ENCODE measurements around the gene TGFBR1. TPM values are rescaled to one million over a fixed set of nuclear protein-coding genes. Genes with fewer than 3 reads are reported as not detected.

The TGFBR1 gene
- total and polyA plus RNA-seq, 3 donors from 2014 or later, result 20.9 to 30.8 (median 28.7) TPM

DNA sequence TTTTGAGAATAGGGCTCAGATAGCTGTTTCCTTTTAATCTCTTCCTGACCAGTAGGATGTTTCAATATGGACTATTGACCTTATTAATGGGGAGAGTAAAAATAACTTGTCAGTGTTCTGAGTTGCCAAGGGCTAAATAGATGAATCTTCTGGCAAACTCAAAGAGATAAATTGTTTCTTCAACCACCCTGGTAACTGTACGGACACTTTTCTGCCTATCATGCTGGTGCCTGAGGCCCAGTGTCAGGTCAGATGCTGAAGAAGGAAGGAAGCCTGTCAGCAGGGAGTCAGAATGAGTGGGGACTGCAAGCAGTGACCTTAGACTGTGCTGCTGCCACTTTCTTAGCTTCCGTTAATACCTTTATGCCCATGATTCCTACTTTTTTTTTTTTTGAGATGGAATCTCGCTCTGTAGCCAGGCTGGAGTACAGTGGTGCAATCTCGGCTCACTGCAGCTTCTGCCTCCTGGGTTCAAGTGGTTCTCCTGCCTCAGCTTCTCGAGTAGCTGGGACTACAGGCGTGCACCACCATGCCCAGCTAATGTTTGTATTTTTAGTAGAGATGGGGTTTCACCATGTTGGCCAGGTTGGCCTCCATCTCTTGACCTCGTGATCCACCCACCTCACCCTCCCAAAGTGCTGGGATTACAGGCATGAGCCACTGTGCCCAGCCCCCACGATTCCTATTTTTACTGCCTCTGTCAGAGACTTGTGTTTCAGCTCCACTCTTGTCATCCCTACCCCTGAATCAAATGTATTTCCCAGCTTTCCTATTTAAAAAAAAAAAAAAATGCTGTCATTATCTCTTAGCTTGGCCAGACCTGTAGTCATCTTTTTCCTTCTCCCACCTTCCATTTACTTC lies 33.7 kb downstream of the TGFBR1 start:
- H3K27ac ChIP-seq, result no peak overlapping the region
- no peaks in the 10 kb centered on the region for H3K9me3 ChIP-seq
- no peak overlapping the region for H3K4me3 ChIP-seq
- no peak for DNase-seq
- TF ChIP-seq, protein P1, sequence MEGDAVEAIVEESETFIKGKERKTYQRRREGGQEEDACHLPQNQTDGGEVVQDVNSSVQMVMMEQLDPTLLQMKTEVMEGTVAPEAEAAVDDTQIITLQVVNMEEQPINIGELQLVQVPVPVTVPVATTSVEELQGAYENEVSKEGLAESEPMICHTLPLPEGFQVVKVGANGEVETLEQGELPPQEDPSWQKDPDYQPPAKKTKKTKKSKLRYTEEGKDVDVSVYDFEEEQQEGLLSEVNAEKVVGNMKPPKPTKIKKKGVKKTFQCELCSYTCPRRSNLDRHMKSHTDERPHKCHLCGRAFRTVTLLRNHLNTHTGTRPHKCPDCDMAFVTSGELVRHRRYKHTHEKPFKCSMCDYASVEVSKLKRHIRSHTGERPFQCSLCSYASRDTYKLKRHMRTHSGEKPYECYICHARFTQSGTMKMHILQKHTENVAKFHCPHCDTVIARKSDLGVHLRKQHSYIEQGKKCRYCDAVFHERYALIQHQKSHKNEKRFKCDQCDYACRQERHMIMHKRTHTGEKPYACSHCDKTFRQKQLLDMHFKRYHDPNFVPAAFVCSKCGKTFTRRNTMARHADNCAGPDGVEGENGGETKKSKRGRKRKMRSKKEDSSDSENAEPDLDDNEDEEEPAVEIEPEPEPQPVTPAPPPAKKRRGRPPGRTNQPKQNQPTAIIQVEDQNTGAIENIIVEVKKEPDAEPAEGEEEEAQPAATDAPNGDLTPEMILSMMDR (IDR thresholded peaks at IDR 0.05), result no peak
- TF ChIP-seq POLR2A (IDR thresholded peaks at IDR 0.05), result no peak
- H3K27me3 ChIP-seq, result no peaks in the 10 kb centered on the region
- 88 to 94% methylated on average over 8 of the region's 8 CpGs for WGBS, 2 donors
- intact Hi-C loops (cut with DNase I; ENCODE audit: low total_unique reads), result loop anchor here (10.0 kb wide), 1 partner anchor 274 kb away; no protein-coding TSS in a partner anchor
- no peaks in the 10 kb centered on the region for H3K36me3 ChIP-seq (ENCODE audit: low read depth, missing control alignments)
- H3K4me1 ChIP-seq, result peaks cover 8% of the 10 kb centered on the region

DNA sequence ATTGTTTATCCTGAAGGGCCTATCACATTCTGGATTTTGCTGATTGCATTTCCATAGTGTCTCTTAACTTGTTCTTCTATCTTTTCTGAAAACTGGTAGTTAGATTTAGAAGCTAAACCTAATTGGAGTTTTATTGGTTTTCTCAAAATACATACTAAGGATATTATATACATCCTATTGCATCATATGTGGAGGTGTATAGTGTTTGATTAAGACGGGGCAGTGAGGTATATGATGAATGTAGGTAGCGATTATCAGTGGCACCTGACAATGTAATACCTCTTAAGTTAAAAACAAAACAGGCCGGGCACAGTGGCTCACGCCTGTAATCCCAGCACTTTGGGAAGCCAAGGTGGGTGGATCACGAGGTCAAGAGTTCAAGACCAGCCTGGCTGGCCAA lies 35.0 kb downstream of the TGFBR1 start:
- Histone ChIP-seq H3K9me3 (no peaks in the 10 kb centered on the region), H3K4me1 (peaks cover 8% of the 10 kb centered on the region), H3K27me3 (no peaks in the 10 kb centered on the region), H3K36me3 (ENCODE audit: low read depth, missing control alignments) (no peaks in the 10 kb centered on the region), H3K27ac (no peak overlapping the region), H3K4me3 (no peak overlapping the region)
- TF ChIP-seq POLR2A (IDR thresholded peaks at IDR 0.05), result no peak
- TF ChIP-seq, protein P1 (IDR thresholded peaks at IDR 0.05), result no peak
- intact Hi-C loops (cut with DNase I; ENCODE audit: low total_unique reads), result loop anchor here (10.0 kb wide), 2 partner anchors 275 to 295 kb away; no protein-coding TSS in a partner anchor
- no peak for DNase-seq
- 96 to 97% methylated on average over 5 of the region's 5 CpGs for WGBS, 2 donors

DNA sequence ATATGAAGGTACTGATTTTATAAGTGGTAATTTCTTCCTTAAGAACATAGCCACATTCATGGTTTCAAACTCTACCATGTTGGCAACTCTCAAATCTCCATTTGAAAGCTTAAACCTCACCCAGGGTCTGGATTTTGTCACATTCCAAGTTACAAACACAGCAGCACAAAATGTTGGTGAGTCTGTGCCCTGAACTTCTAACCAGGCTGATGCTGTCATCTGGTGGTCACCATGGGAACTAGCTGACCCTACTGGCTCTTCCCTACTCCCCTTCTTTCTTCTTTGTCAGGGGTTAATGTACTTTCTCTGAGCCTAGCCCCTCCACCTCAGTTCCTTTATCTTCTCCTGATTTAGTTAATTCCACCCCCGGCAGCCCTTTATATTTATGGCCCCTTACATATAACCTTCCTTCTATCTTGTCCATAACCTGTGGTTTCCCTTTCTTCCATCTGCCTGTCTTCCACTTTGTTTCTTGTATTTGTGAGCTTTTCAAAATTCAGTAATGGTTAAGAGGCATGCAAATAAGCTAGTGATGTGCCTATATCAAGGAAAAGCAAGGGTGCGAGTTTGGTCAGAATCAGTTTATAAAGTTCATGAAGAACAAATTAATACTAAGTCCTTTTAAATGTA lies 35.9 kb downstream of the TGFBR1 start:
- TF ChIP-seq POLR2A (IDR thresholded peaks at IDR 0.05), result no peak
- TF ChIP-seq, protein P1 (IDR thresholded peaks at IDR 0.05), result peak; percentile 66 to 73 (median 68)
- DNase-seq, result peak; percentile 54
- intact Hi-C loops (cut with DNase I; ENCODE audit: low total_unique reads), result loop anchor here (10.0 kb wide), 1 partner anchor 296 kb away; no protein-coding TSS in a partner anchor
- peaks cover 8% of the 10 kb centered on the region for H3K4me1 ChIP-seq
- H3K4me3 ChIP-seq, result no peak overlapping the region
- 72 to 86% methylated on average over 2 of the region's 2 CpGs for WGBS, 2 donors
- H3K36me3 ChIP-seq (ENCODE audit: low read depth, missing control alignments), result no peaks in the 10 kb centered on the region
- no peaks in the 10 kb centered on the region for H3K27me3 ChIP-seq
- no peaks in the 10 kb centered on the region for H3K9me3 ChIP-seq
- H3K27ac ChIP-seq, result no peak overlapping the region

DNA sequence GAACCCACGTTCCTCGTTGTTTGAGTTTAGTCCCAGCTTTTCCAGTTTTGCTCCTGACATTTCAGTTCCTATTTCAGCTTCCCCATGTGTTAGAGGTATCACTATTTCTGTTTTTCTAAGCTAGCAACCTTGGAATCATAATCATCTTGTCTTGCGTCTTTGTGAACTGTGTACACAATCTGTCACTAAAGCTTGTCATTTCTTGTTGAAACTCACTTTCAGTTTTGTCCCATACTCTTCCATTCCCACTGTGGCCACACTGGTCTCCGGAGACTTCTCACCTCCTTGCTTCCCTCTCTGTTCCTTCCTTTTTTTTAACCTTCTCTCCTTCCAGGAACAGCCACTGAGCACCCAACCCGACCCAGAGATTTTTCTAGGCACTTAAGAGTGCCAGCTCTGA lies 36.9 kb downstream of the TGFBR1 start:
- no peak overlapping the region for H3K27ac ChIP-seq
- intact Hi-C loops (cut with DNase I; ENCODE audit: low total_unique reads), result loop anchor here (10.0 kb wide), 1 partner anchor 297 kb away; no protein-coding TSS in a partner anchor

More for the DNA sequence above, 36.9 kb downstream of the TGFBR1 start:
- whole genome bisulfite sequencing, 2 donors, result 81 to 85% methylated on average over 5 of the region's 5 CpGs
- no peak for DNase-seq
- no peaks in the 10 kb centered on the region for H3K27me3 ChIP-seq
- H3K36me3 ChIP-seq (ENCODE audit: low read depth, missing control alignments), result no peaks in the 10 kb centered on the region
- H3K9me3 ChIP-seq, result no peaks in the 10 kb centered on the region
- TF ChIP-seq, protein P1 (IDR thresholded peaks at IDR 0.05), result no peak
- TF ChIP-seq POLR2A (IDR thresholded peaks at IDR 0.05), result no peak
- H3K4me1 ChIP-seq, result peaks cover 8% of the 10 kb centered on the region
- no peak overlapping the region for H3K4me3 ChIP-seq
